Esophagus muscularis mucosa (tissue), 4 donors: ENCODE results near the gene B3GNT7.

Source experiments
- CTCF ChIP-seq, 3 experiments: fragments of 200-600 bp in 2 of 3; fragments of 450-650 bp in 1 of 3; sonication (generic) in 2 of 3; IDR thresholded peaks; one replicate each; pipeline ENCODE4 v1.5.1; 2017 to 2019; ENCODE audit warnings: antibody characterized with exemption in 3 of 3, mild to moderate bottlenecking in 2 of 3, moderate library complexity in 1 of 3
- EP300 ChIP-seq: sonication (generic); formaldehyde crosslinking; IDR thresholded peaks from one replicate; pipeline ENCODE4 v1.6.1; 2017; ENCODE audit warnings: antibody characterized with exemption
- POLR2A ChIP-seq: fragments of 450-650 bp; IDR thresholded peaks from one replicate; pipeline ENCODE4 v1.6.1; 2017; ENCODE audit warnings: antibody characterized with exemption, moderate library complexity, mild to moderate bottlenecking, low read depth

- TF ChIP-seq CTCF (IDR thresholded peaks at IDR 0.05) (no peak), EP300 (no peak), POLR2A (no peak)
These were observed 18.5 kb downstream of the B3GNT7 start for GRCh38 chr2:231413921-231414476.
